ENCODE data around the gene APLP2. TPM values are rescaled to one million over a fixed set of nuclear protein-coding genes. Genes with fewer than 3 reads are reported as not detected.

The APLP2 gene
- total and polyA plus RNA-seq, 4 donors = 235 to 532 (median 524) TPM

DNA sequence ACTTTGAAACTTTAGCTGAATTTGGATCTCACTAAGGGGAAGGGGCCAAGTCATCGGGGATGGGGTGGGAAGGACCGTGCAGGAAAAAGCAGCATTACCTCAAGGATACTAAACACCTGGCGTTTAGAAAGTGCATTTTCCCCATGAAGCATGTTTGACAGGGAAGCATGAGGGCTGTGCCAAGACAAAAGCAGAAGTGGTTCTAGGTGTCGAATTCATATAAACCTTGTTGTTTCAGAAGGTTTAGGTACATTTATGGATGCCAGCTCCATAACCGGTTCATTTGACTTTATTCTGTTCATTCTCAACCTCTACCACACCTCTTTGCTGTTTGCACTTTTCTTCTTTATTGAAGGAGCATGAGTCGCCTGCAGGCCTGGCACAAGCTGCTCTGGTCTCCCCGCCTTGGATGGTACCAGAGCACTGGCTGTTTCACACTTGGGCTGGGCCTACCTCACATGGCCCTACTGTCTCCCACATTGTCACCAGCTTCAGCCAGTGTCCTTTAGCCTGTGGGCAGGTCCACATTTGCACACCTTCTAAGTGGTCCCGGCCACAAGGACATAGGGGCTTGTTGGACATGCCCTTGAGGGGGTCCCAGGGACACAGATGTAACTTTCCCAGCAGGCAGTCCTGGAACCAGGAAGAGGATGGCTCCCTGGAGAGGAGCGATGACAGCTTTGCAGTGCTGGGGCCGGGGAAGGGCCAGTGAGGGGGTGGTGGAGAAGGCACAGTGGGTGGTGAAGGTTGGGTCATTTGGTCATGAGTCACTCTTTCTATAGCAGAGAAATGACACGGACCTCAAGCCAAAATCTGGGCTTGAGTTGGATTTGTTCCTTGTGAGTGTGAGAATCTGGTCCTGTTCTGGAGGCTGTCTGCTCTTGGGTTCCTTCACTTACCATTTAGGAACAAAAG, 86.7 kb downstream of the APLP2 start:
- H3K4me3 ChIP-seq = no peak overlapping the region
- H3K27ac ChIP-seq (ENCODE audit: low read depth in 1 of 2, low read length in 1 of 2) = no peak overlapping the region
- DNase-seq (no peak), ATAC-seq (ENCODE audit: insufficient read depth, low FRiP score) (no peak)
- peaks cover 0 to 4% (median 0%) of the 10 kb centered on the region in 4 donors for H3K9me3 ChIP-seq (ENCODE audit: control insufficient read depth in 4 of 4, insufficient read depth in 3 of 4, low read length in 3 of 4)
- peaks cover 0 to 25% (median 6%) of the 10 kb centered on the region in 3 donors for H3K27me3 ChIP-seq (ENCODE audit: control insufficient read depth in 3 of 3, insufficient read depth in 3 of 3, low read length in 2 of 3)
- H3K9ac ChIP-seq (ENCODE audit: insufficient read depth in 1 of 2, low read length in 2 of 2) = no peak overlapping the region
- H3K4me1 ChIP-seq (ENCODE audit: control insufficient read depth in 5 of 5, insufficient read depth in 5 of 5, low read length in 5 of 5) = peaks cover 0 to 7% (median 4%) of the 10 kb centered on the region in 5 donors
- H3K36me3 ChIP-seq (ENCODE audit: control insufficient read depth in 4 of 4, insufficient read depth in 4 of 4, low read length in 4 of 4) = no peaks in the 10 kb centered on the region
- TF ChIP-seq, protein P1, sequence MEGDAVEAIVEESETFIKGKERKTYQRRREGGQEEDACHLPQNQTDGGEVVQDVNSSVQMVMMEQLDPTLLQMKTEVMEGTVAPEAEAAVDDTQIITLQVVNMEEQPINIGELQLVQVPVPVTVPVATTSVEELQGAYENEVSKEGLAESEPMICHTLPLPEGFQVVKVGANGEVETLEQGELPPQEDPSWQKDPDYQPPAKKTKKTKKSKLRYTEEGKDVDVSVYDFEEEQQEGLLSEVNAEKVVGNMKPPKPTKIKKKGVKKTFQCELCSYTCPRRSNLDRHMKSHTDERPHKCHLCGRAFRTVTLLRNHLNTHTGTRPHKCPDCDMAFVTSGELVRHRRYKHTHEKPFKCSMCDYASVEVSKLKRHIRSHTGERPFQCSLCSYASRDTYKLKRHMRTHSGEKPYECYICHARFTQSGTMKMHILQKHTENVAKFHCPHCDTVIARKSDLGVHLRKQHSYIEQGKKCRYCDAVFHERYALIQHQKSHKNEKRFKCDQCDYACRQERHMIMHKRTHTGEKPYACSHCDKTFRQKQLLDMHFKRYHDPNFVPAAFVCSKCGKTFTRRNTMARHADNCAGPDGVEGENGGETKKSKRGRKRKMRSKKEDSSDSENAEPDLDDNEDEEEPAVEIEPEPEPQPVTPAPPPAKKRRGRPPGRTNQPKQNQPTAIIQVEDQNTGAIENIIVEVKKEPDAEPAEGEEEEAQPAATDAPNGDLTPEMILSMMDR (IDR thresholded peaks at IDR 0.05; ENCODE audit: control extremely low read depth, extremely low read depth) = no peak
- WGBS, 2 donors = 83% methylated on average over 11 of the region's 11 CpGs

DNA sequence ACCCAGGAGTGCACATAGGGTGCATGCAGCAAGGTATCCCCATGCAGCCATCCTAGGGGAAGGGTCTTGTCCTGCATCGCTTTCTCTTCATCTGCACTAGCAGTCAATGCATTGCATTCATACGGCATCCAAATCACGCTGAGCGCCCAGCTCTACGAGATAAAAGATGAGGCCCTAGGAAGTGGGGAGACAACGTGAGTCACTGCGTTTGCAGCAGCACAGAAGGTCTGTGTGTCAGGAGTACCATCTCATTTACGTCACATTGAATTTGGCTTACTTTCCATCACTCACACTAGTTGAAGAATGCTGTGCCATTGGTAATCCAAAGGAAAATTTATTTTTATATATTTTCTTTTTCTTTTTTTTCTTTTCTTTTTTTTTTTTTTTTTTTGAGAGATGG, 87.4 kb downstream of the APLP2 start:
- no peak for ATAC-seq (ENCODE audit: insufficient read depth, low FRiP score)
- no peak overlapping the region for H3K9ac ChIP-seq (ENCODE audit: insufficient read depth in 1 of 2, low read length in 2 of 2)
- TF ChIP-seq, protein P1 (IDR thresholded peaks at IDR 0.05; ENCODE audit: control extremely low read depth, extremely low read depth) = no peak
- peaks cover 0 to 26% (median 7%) of the 10 kb centered on the region in 3 donors for H3K27me3 ChIP-seq (ENCODE audit: control insufficient read depth in 3 of 3, insufficient read depth in 3 of 3, low read length in 2 of 3)
- no peak overlapping the region for H3K4me3 ChIP-seq
- peaks cover 0 to 4% (median 0%) of the 10 kb centered on the region in 4 donors for H3K9me3 ChIP-seq (ENCODE audit: control insufficient read depth in 4 of 4, insufficient read depth in 3 of 4, low read length in 3 of 4)
- DNase-seq = no peak
- peaks cover 0 to 14% (median 11%) of the 10 kb centered on the region in 5 donors for H3K4me1 ChIP-seq (ENCODE audit: control insufficient read depth in 5 of 5, insufficient read depth in 5 of 5, low read length in 5 of 5)
- no peak overlapping the region for H3K27ac ChIP-seq (ENCODE audit: low read depth in 1 of 2, low read length in 1 of 2)
- WGBS, 2 donors = 89 to 92% methylated on average over 8 of the region's 8 CpGs
- no peaks in the 10 kb centered on the region for H3K36me3 ChIP-seq (ENCODE audit: control insufficient read depth in 4 of 4, insufficient read depth in 4 of 4, low read length in 4 of 4)

DNA sequence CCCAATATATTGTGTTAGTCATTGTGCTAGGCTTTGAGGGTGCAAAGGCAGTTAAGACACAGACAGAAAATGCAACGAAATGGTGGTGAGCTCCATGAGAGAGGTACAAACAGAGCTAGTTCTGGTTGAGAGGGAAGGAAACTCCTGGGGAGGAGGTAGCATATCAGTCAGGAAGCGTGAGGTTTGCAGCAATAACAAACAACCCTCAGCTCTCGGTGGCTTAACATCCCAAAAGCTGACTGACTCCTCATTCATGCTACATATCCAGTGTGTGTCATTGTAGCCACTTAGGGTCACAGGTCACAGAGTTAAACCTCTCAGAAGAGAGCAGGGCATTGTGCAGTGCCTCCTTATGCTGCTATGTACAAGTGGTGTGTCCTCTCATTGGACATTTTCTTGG, 88.1 kb downstream of the APLP2 start:
- H3K36me3 ChIP-seq (ENCODE audit: control insufficient read depth in 4 of 4, insufficient read depth in 4 of 4, low read length in 4 of 4) = no peaks in the 10 kb centered on the region
- H3K4me1 ChIP-seq (ENCODE audit: control insufficient read depth in 5 of 5, insufficient read depth in 5 of 5, low read length in 5 of 5) = peaks cover 0 to 20% (median 12%) of the 10 kb centered on the region in 5 donors
- peaks cover 0 to 4% (median 0%) of the 10 kb centered on the region in 4 donors for H3K9me3 ChIP-seq (ENCODE audit: control insufficient read depth in 4 of 4, insufficient read depth in 3 of 4, low read length in 3 of 4)
- peaks cover 0 to 26% (median 7%) of the 10 kb centered on the region in 3 donors for H3K27me3 ChIP-seq (ENCODE audit: control insufficient read depth in 3 of 3, insufficient read depth in 3 of 3, low read length in 2 of 3)
- no peak overlapping the region for H3K27ac ChIP-seq (ENCODE audit: low read depth in 1 of 2, low read length in 1 of 2)
- ATAC-seq (ENCODE audit: insufficient read depth, low FRiP score) (no peak), DNase-seq (no peak)
- WGBS, 2 donors = 61 to 69% methylated on average over 3 of the region's 3 CpGs
- TF ChIP-seq, protein P1 (IDR thresholded peaks at IDR 0.05; ENCODE audit: control extremely low read depth, extremely low read depth) = no peak
- H3K9ac ChIP-seq (ENCODE audit: insufficient read depth in 1 of 2, low read length in 2 of 2) = no peak overlapping the region
- no peak overlapping the region for H3K4me3 ChIP-seq
